ENCODE results near the gene BRI3. TPM values are rescaled to one million over a fixed set of nuclear protein-coding genes. Genes with fewer than 3 reads are reported as not detected.

BRI3 gene
- total and polyA plus RNA-seq, 2 of the 4 experiments (the other 2 are of a cell fraction): 24.7 to 68.3 TPM

GRCh38 chr7:98232799-98233198 lies 48.7 kb upstream of the BRI3 start:
- intact Hi-C loops (cut with micrococcal nuclease): no loop called here
- Histone ChIP-seq H3K23ac (ENCODE audit: low read depth, low read length) (no peak overlapping the region), H3K56ac (ENCODE audit: extremely low read depth, insufficient read depth, low read length) (no peak overlapping the region), H3K9ac (ENCODE audit: low read depth, low read length) (no peak overlapping the region), H3K14ac (replicated peaks; ENCODE audit: low read depth, low read length) (no peak overlapping the region), H3K4me3 (ENCODE audit: insufficient read depth, low read depth, low read length) (no peak overlapping the region), H4K5ac (ENCODE audit: low read depth, low read length) (no peak overlapping the region), H2BK5ac (ENCODE audit: low read depth, low read length, poor library complexity, severe bottlenecking) (no peak overlapping the region), H3K9me1 (ENCODE audit: insufficient read depth, low read length) (no peaks in the 10 kb centered on the region), H4K8ac (ENCODE audit: low read depth in 2 of 2, low read length in 2 of 2) (no peak overlapping the region), H2AK9ac (replicated peaks; ENCODE audit: low read depth, low read length, poor library complexity) (no peak overlapping the region), H4K20me1 (ENCODE audit: insufficient read depth, low read length) (no peaks in the 10 kb centered on the region), H3K18ac (ENCODE audit: low read depth, low read length) (no peak overlapping the region), H2BK120ac (ENCODE audit: low read depth, low read length) (no peak overlapping the region), H3K27me3 (ENCODE audit: control insufficient read depth, insufficient read depth, low read length) (no peaks in the 10 kb centered on the region), H2BK15ac (ENCODE audit: low read depth, low read length) (no peak overlapping the region), H2AFZ (replicated peaks; ENCODE audit: low read length, poor library complexity) (no peak overlapping the region), H3K4me2 (ENCODE audit: low read depth, low read length) (no peak overlapping the region), H3K36me3 (ENCODE audit: control insufficient read depth, insufficient read depth, low read length) (peaks cover 30% of the 10 kb centered on the region; the same call in 1 of the 2 replicates), H2BK20ac (ENCODE audit: low read depth, low read length) (no peak overlapping the region), H3K4me1 (ENCODE audit: control insufficient read depth, insufficient read depth, low read length) (no peaks in the 10 kb centered on the region), H3K4ac (ENCODE audit: low read depth, low read length) (no peak overlapping the region), H3K9me3 (ENCODE audit: control insufficient read depth, insufficient read depth, low read length) (no peaks in the 10 kb centered on the region), H2AK5ac (ENCODE audit: low read depth, low read length) (no peak overlapping the region), H4K91ac (ENCODE audit: insufficient read depth, low read depth, low read length) (no peak overlapping the region), H3K79me1 (ENCODE audit: low read depth in 1 of 2, low read length in 2 of 2) (no peaks in the 10 kb centered on the region), H3K27ac (ENCODE audit: insufficient read depth, low read length) (no peak overlapping the region)
- in situ Hi-C loops (cut with MboI; ENCODE audit: low sequenced_read_pairs): loop anchor here (10.0 kb wide), 1 partner anchor 208 kb away; no protein-coding TSS in a partner anchor
- no peak for TF ChIP-seq MAFK (IDR thresholded peaks at IDR 0.05; ENCODE audit: low read depth, low read length)
- TF ChIP-seq CEBPB (IDR thresholded peaks at IDR 0.05; ENCODE audit: low read depth, low read length): no peak
- TF ChIP-seq, protein P1, sequence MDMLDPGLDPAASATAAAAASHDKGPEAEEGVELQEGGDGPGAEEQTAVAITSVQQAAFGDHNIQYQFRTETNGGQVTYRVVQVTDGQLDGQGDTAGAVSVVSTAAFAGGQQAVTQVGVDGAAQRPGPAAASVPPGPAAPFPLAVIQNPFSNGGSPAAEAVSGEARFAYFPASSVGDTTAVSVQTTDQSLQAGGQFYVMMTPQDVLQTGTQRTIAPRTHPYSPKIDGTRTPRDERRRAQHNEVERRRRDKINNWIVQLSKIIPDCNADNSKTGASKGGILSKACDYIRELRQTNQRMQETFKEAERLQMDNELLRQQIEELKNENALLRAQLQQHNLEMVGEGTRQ (IDR thresholded peaks at IDR 0.05; ENCODE audit: low read depth, low read length): no peak
- ATAC-seq (ENCODE audit: low read depth): no peak
- WGBS, 2 experiments (ENCODE audit: extremely low coverage in 2 of 2, insufficient read length in 1 of 2): 82% methylated on average over 14 of the region's 16 CpGs; no CpG with 5 or more reads in 1 of the 2 experiments
- ChIA-PET CTCF (no interaction called here), POLR2A (ENCODE audit: unreplicated experiment) (interaction anchor here (0.7 kb wide), 1 partner anchor 89 kb away, joined by 9 read pairs; no protein-coding TSS in a partner anchor)
- no peak for DNase-seq
- no TSS peak for BruUV-seq (replicated peaks)
- dilution Hi-C loops (cut with HindIII; ENCODE audit: low sequenced_read_pairs, unreplicated experiment): no loop called here

Data from IMR-90 (cell line).